ENCODE data around the gene LSM5. TPM values are rescaled to one million over a fixed set of nuclear protein-coding genes. Genes with fewer than 3 reads are reported as not detected.

LSM5 gene
- total RNA-seq, 1 experiment from 2014 or later: 81.0 TPM

DNA sequence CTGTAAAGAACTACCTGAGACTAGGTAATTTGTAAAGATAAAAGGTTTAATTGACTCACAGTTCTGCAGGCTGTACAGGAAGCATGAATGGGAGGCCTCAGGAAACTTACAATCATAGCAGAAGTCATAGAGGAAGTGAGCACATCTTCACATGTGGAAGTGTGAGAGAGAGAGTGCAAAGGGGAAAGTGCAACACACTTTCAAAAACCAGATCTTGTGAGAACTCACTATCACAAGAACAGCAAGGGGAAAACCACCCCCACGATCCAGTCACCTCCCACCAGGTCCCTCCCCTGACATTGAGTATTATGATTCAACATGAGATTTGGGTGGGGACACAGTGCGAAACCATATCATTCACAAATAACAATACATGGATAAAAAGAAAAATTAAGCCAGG is 29.6 kb upstream of the LSM5 start:
- Histone ChIP-seq H2AFZ (ENCODE audit: low read depth, low read length, poor library complexity, severe bottlenecking) (no peak overlapping the region), H3K27ac (ENCODE audit: low read depth, low read length) (no peak overlapping the region), H3K4me3 (replicated peaks in 1 of 2; ENCODE audit: low read depth in 1 of 2, low read length in 2 of 2) (no peak overlapping the region), H3K4me2 (ENCODE audit: low read length) (no peak overlapping the region), H3K27me3 (ENCODE audit: insufficient read depth, low read length) (no peaks in the 10 kb centered on the region), H3K9me3 (ENCODE audit: control insufficient read depth in 1 of 2, insufficient read depth in 1 of 2, low read depth in 1 of 2, low read length in 2 of 2) (peaks cover 16 to 18% of the 10 kb centered on the region in 2 experiments; a peak in 3 of 4 replicates), H3K4me1 (ENCODE audit: control insufficient read depth in 1 of 2, insufficient read depth in 2 of 2, low read length in 2 of 2) (no peaks in the 10 kb centered on the region), H4K20me1 (ENCODE audit: insufficient read depth) (no peaks in the 10 kb centered on the region), H3K9me2 (ENCODE audit: insufficient read depth) (no peaks in the 10 kb centered on the region), H3K9ac (ENCODE audit: low read length) (no peak overlapping the region), H3K36me3 (ENCODE audit: control insufficient read depth in 1 of 2, insufficient read depth in 2 of 2, low read length in 2 of 2) (peaks cover 0 to 19% of the 10 kb centered on the region in 2 experiments; a peak in 1 of 4 replicates), H3K79me2 (ENCODE audit: insufficient read depth, low read length) (peaks cover 58% of the 10 kb centered on the region)
- intact Hi-C loops (cut with micrococcal nuclease): no loop called here
- ATAC-seq: no peak
- DNase-seq (ENCODE audit: low read depth, low spot score): no peak
- no TSS peak for BruUV-seq (replicated peaks)
- ChIA-PET POLR2A (no interaction called here), CTCF (no interaction called here), RAD21 (ENCODE audit: low non-redundant PET in 1 of 2, low total read pairs in 2 of 2, uncharacterized antibody in 2 of 2, unreplicated experiment in 2 of 2) (no interaction called here)
- no peak for TF ChIP-seq POLR2AphosphoS5 (IDR thresholded peaks at IDR 0.05; ENCODE audit: low read depth, low read length)
- no peak for TF ChIP-seq CEBPB (IDR thresholded peaks at IDR 0.05; ENCODE audit: low read depth)
- TF ChIP-seq, protein P1, sequence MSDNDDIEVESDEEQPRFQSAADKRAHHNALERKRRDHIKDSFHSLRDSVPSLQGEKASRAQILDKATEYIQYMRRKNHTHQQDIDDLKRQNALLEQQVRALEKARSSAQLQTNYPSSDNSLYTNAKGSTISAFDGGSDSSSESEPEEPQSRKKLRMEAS (IDR thresholded peaks at IDR 0.05): no peak
- TF ChIP-seq ATF3 (IDR thresholded peaks at IDR 0.05): no peak

GRCh38 chr7:32518534-32519140 is 28.5 kb upstream of the LSM5 start:
- intact Hi-C loops (cut with micrococcal nuclease): no loop called here
- no peak for ATAC-seq

More at GRCh38 chr7:32518534-32519140, 28.5 kb upstream of the LSM5 start:
- TF ChIP-seq POLR2AphosphoS5 (IDR thresholded peaks at IDR 0.05; ENCODE audit: low read depth, low read length) (no peak), CBX3 (IDR thresholded peaks at IDR 0.05; ENCODE audit: low read depth) (peak; percentile 67; the same call in 1 of the 2 replicates)
- RAD21 ChIA-PET (ENCODE audit: low non-redundant PET in 1 of 2, low total read pairs in 2 of 2, uncharacterized antibody in 2 of 2, unreplicated experiment in 2 of 2): no interaction called here
- no peak overlapping the region for H3K27ac ChIP-seq (ENCODE audit: low read depth, low read length)
- H2AFZ ChIP-seq (ENCODE audit: low read depth, low read length, poor library complexity, severe bottlenecking): no peak overlapping the region
- no peak overlapping the region for H3K4me2 ChIP-seq (ENCODE audit: low read length)
- no peaks in the 10 kb centered on the region for H3K27me3 ChIP-seq (ENCODE audit: insufficient read depth, low read length)
- no TSS peak for BruUV-seq (replicated peaks)
- CTCF ChIA-PET: no interaction called here
- no peaks in the 10 kb centered on the region for H3K9me2 ChIP-seq (ENCODE audit: insufficient read depth)
- POLR2A ChIA-PET: no interaction called here
- H3K9ac ChIP-seq (ENCODE audit: low read length): no peak overlapping the region
- H3K36me3 ChIP-seq (ENCODE audit: control insufficient read depth in 1 of 2, insufficient read depth in 2 of 2, low read length in 2 of 2): peaks cover 0 to 19% of the 10 kb centered on the region in 2 experiments; a peak in 1 of 4 replicates
- no peaks in the 10 kb centered on the region for H3K4me1 ChIP-seq (ENCODE audit: control insufficient read depth in 1 of 2, insufficient read depth in 2 of 2, low read length in 2 of 2)
- H4K20me1 ChIP-seq (ENCODE audit: insufficient read depth): no peaks in the 10 kb centered on the region
- peaks cover 57% of the 10 kb centered on the region for H3K79me2 ChIP-seq (ENCODE audit: insufficient read depth, low read length)
- H3K4me3 ChIP-seq (replicated peaks in 1 of 2; ENCODE audit: low read depth in 1 of 2, low read length in 2 of 2): no peak overlapping the region
- peak; percentile 74 for DNase-seq (ENCODE audit: low read depth, low spot score)
- H3K9me3 ChIP-seq (ENCODE audit: control insufficient read depth in 1 of 2, insufficient read depth in 1 of 2, low read depth in 1 of 2, low read length in 2 of 2): peaks cover 16 to 18% of the 10 kb centered on the region in 2 experiments; a peak in 3 of 4 replicates

Measured in HCT116 (cell line).